GM10248 (cell line): Measurements from ENCODE around the gene PDE4A.

Source experiments
- CTCF ChIA-PET: fragments of 300-600 bp; sonication (Branson Sonifier 250); formaldehyde crosslinking; extraction: SDS; loops from one replicate; lab custom pipeline; 2021; ENCODE audit warnings: antibody characterized with exemption; lab: Yijun Ruan, JAX
- POLR2A ChIA-PET: fragments of 350-650 bp; sonication (Branson Sonifier 250); formaldehyde crosslinking; extraction: SDS; loops from one replicate; lab custom pipeline; 2020; ENCODE audit warnings: antibody characterized with exemption; lab: Yijun Ruan, JAX
- DNase-seq: peaks from one replicate; pipeline ENCODE4 v3.0.0; 2012; ENCODE audit errors: extremely low spot score
- TF ChIP-seq, protein P1 (sequence below): IDR thresholded peaks from 2 replicates; pipeline ENCODE4 v1.5.1; 2012; ENCODE audit warnings: mild to moderate bottlenecking, low read depth; ENCODE audit errors: extremely low read depth, missing control alignments, control extremely low read depth

The PDE4A gene

GRCh38 chr19:10462557-10462956, 42.2 kb downstream of the PDE4A start:
- ChIA-PET POLR2A (no interaction called here), CTCF (interaction anchor here (0.7 to 1.4 kb wide), 2 partner anchors 74 to 182 kb away, joined by 3 read pairs; no protein-coding TSS in a partner anchor)
- no peak for DNase-seq
- TF ChIP-seq, protein P1, sequence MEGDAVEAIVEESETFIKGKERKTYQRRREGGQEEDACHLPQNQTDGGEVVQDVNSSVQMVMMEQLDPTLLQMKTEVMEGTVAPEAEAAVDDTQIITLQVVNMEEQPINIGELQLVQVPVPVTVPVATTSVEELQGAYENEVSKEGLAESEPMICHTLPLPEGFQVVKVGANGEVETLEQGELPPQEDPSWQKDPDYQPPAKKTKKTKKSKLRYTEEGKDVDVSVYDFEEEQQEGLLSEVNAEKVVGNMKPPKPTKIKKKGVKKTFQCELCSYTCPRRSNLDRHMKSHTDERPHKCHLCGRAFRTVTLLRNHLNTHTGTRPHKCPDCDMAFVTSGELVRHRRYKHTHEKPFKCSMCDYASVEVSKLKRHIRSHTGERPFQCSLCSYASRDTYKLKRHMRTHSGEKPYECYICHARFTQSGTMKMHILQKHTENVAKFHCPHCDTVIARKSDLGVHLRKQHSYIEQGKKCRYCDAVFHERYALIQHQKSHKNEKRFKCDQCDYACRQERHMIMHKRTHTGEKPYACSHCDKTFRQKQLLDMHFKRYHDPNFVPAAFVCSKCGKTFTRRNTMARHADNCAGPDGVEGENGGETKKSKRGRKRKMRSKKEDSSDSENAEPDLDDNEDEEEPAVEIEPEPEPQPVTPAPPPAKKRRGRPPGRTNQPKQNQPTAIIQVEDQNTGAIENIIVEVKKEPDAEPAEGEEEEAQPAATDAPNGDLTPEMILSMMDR, result no peak

DNA sequence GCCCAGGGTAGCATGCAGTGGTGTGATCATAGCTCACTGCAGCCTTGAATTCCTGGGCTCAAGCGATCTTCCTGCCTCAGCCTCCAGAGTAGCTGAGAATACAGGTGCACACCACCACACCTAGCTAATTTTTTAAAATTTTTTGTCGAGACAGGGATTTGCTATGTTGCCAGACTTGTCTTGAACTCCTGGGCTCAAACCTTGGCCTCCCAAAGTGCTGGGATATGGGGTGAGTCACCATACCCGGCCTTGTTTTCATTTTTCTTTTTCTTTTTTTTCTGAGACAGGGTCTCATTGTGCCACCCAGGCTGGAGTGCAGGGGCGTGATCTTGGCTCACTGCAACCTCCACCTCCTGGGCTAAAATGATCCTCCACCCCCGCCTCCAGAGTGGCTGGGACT, 44.1 kb downstream of the PDE4A start:
- no peak for DNase-seq
- ChIA-PET CTCF (interaction anchor here (1.3 to 1.6 kb wide), 2 partner anchors 19 to 48 kb away, joined by 3 read pairs; no protein-coding TSS in a partner anchor), POLR2A (interaction anchor here (0.6 kb wide), 1 partner anchor 363 kb away, joined by 5 read pairs; no protein-coding TSS in a partner anchor)
- TF ChIP-seq, protein P1, result no peak

DNA sequence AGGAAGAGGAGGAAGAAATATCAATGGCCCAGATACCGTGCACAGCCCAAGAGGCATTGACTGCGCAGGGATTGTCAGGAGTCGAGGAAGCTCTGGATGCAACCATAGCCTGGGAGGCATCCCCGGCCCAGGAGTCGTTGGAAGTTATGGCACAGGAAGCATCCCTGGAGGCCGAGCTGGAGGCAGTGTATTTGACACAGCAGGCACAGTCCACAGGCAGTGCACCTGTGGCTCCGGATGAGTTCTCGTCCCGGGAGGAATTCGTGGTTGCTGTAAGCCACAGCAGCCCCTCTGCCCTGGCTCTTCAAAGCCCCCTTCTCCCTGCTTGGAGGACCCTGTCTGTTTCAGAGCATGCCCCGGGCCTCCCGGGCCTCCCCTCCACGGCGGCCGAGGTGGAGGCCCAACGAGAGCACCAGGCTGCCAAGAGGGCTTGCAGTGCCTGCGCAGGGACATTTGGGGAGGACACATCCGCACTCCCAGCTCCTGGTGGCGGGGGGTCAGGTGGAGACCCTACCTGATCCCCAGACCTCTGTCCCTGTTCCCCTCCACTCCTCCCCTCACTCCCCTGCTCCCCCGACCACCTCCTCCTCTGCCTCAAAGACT, 46.9 kb downstream of the PDE4A start:
- no peak for DNase-seq
- ChIA-PET CTCF (interaction anchor here (1.0 kb wide), 1 partner anchor 233 kb away, joined by 3 read pairs; no protein-coding TSS in a partner anchor), POLR2A (interaction anchor here (0.5 kb wide), 1 partner anchor 169 kb away, joined by 6 read pairs; no protein-coding TSS in a partner anchor)

GRCh38 chr19:10468133-10468532, 47.8 kb downstream of the PDE4A start:
- TF ChIP-seq, protein P1, result no peak
- POLR2A ChIA-PET, result interaction anchor here (0.6 kb wide), 2 partner anchors 27 to 93 kb away, joined by 4 to 7 read pairs; no protein-coding TSS in a partner anchor
- CTCF ChIA-PET, result interaction anchor here (1.0 kb wide), 1 partner anchor 10 kb away, joined by 3 read pairs; no protein-coding TSS in a partner anchor
- no peak for DNase-seq

More for the DNA sequence above, 46.9 kb downstream of the PDE4A start:
- TF ChIP-seq, protein P1, result no peak

DNA sequence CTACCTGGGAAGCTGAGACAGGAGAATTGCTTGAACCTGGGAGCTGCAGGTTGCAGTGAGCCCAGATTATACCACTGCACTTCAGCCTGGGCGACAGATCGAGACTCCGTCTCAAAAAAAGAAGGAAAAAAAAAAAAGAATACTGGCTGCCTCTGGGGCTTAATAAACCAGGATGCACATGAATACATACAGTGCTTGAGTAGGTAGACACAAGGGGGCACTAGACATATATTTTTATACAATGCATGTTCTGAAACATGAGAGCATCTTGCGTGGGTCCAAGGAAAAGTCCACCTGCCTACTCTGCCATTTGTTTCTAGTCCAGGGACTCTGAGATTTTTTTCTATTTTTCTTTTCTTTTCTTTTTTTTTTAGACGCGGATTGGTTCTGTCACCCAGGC, 51.6 kb downstream of the PDE4A start:
- POLR2A ChIA-PET, result no interaction called here

DNA sequence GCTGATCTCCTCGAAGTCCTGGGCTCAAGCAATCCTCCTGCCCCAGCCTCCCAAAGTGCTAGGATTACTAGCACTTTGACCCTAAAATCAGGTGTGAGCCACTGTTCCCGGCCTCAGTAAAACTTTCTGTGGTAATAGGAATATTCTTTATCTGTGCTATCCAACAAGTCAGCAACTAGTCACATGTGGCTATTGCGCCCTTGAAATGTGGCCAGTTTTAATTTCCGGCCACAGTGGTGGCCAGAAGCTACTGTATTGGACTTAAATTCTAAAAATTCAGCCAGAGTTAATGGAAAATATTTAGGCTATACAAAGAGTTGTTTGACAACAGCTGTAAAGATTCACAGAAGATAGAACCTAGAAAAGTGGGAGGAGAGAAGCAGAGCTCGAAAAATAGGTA, 52.9 kb downstream of the PDE4A start:
- CTCF ChIA-PET, result interaction anchor here (0.8 to 2.3 kb wide), 4 partner anchors 10 to 68 kb away, joined by 3 to 6 read pairs (median 4); no protein-coding TSS in a partner anchor
- no peak for DNase-seq
- TF ChIP-seq, protein P1, result no peak
- POLR2A ChIA-PET, result no interaction called here

More for the DNA sequence above, 51.6 kb downstream of the PDE4A start:
- DNase-seq, result no peak
- TF ChIP-seq, protein P1, result peak; percentile 44
- CTCF ChIA-PET, result interaction anchor here (1.9 to 2.3 kb wide), 2 partner anchors 10 to 22 kb away, joined by 4 to 6 read pairs; no protein-coding TSS in a partner anchor
